GM10266 (cell line): ENCODE results near the gene FER.

Experiments used
- DNase-seq: peaks from one replicate; pipeline ENCODE4 v3.0.0; 2012; ENCODE audit errors: extremely low spot score
- TF ChIP-seq, protein P1 (sequence below): IDR thresholded peaks from 2 replicates; pipeline ENCODE4 v1.5.1; 2012; ENCODE audit warnings: mild to moderate bottlenecking, low read depth; ENCODE audit not compliant: control insufficient read depth, insufficient read depth; ENCODE audit errors: missing control alignments

Gene FER

DNA sequence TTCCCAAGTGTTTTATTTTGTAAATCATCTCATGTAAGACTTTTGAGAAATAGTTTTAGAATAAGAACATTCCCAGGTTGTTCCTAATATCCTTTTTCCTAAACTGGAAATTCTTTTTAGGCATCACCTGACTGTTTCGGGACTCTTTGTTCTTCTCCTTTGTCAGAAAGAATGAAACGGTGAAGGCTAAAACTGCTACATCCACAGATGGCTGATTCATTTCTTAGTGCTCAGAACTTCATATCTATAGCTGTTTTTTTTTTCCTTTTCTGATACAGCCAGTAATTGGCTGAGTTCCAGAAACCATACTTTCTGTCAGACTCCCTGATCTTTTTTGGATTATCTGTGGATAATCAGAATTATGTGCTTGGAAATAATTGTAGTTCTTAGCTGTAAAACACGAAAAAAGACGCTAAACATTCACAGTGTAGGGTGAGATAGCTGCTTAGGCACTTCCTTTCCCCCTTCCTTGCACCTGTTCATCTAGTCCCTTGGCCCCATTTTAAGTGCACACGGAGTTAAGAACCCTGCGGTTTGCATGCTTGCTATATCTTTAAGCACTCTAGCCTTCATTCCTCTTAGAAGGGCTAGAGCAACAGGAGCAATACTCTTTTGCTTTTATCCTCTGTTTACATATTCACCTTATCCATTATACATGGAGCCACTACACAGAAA lies 378.2 kb downstream of the FER start:
- TF ChIP-seq, protein P1, sequence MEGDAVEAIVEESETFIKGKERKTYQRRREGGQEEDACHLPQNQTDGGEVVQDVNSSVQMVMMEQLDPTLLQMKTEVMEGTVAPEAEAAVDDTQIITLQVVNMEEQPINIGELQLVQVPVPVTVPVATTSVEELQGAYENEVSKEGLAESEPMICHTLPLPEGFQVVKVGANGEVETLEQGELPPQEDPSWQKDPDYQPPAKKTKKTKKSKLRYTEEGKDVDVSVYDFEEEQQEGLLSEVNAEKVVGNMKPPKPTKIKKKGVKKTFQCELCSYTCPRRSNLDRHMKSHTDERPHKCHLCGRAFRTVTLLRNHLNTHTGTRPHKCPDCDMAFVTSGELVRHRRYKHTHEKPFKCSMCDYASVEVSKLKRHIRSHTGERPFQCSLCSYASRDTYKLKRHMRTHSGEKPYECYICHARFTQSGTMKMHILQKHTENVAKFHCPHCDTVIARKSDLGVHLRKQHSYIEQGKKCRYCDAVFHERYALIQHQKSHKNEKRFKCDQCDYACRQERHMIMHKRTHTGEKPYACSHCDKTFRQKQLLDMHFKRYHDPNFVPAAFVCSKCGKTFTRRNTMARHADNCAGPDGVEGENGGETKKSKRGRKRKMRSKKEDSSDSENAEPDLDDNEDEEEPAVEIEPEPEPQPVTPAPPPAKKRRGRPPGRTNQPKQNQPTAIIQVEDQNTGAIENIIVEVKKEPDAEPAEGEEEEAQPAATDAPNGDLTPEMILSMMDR, result no peak
- DNase-seq, result no peak

DNA sequence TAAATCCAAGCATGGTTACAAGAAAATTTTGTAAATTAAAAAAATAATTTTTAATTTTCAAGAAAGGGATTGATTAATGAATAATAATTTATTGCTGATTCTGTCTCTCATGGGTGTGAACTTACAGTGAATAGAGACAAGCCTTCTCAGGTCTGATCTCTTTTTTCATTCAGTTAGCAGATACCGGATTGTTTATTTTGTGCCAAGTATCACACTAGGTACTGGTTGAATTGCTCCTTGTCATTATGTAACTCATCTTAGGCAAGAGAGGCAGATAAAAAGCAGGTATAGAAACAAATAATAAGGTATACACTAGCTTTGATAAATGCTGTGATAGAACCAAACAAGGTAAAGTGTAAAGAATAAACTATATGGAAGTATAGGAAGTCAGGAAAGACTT lies 378.8 kb downstream of the FER start:
- no peak for DNase-seq
- TF ChIP-seq, protein P1, result no peak

DNA sequence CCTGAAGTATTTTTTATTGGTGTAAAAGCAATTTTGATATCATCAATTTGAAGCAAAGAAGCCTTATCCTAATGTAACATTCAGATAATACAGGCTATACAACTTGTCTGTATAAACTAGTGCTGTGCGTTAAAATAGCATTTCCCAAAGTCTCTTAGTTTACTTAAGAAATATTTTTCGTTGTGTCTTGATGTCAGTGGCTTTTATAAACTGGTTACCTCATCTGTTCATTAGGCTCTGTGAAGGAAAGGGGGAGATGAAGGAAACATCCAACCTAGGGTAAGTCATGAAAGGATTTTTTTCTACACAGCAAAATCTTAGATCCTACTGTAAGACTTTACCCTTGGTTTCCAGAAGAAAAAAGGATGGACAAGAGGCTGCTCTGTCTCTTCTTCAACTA lies 389.2 kb downstream of the FER start:
- TF ChIP-seq, protein P1, result no peak
- DNase-seq, result no peak

DNA sequence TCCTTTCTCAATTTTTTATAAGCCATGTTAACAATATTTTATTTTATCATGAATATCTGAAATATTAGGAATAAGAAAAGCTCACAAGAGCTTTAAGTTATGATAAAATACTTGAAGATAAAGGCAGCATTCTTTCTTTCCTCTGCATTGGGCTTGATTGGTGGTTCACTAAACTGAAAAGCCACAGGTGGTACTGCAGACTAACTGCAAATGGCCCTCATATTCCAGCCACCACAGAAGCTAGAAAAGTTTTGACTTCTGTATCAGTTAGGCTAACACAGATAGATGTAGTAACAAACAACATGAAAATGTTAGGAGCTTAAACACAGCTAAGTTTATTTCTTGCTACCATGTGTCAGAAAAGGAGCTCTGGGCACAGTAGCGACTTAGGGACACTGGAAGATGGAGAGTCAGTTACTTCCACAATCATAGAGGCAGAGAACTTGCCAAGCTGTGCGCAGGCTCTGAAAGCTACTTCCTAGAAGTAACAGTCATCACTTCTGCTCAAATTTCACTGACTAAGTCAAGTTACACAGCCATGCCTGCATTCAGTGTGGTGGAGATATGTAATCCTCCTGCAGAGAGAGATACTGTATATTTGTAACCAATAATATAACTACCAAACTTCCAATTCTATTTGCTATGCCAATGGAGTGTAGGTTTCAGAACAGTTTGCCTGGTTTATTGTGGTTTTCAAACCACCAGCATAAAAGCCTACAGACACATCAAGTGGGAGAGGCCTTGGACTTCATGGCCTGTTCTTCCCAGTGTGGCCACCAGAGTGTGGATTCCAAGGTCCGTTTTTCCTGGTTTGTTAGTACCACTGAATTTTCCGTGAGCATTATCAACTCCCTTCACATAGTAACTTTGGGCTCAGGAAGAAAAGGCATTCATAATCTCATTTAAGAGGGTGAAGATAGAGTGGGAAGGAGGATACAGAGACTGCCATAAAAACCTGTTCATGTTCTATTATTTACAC lies 393.8 kb downstream of the FER start:
- TF ChIP-seq, protein P1, result no peak
- no peak for DNase-seq

DNA sequence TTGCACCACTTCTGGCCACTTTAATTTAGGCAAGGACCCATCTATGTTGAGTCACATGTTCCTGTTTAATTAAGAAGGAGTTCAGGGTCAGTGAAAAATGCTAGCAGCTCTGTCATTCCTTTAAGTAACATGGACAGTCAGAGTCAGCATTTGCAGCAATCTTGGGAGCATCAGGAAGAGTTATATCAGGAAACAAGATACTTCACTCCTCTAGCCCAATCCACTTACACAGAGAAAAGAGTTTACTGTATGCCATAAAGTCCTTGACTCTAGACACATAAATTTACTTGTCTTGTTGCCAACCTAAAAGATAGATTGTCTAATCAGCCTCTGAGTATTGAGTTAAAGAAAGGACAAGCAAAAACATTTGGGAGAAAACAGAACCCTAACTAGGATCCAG lies 395.3 kb downstream of the FER start:
- TF ChIP-seq, protein P1, result no peak
- no peak for DNase-seq

DNA sequence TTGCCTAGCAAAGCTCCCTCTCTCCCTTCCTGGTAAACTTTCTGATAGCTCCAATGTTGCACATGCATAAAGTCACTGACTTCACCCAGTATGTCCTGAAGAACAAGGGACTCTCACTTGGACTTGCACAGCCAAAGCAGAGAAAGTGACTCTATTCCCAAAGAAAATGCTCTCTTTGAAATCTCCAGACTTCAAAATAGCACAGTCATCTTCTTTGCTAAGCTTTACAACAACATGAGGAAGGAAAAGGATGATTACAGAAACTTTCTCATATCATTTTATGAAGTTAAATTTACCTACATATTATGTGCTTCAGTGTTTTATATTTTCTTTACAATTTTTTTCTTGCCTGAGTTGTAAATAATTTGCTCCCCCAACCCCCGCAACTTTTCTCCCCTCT lies 397.4 kb downstream of the FER start:
- TF ChIP-seq, protein P1, result no peak

DNA sequence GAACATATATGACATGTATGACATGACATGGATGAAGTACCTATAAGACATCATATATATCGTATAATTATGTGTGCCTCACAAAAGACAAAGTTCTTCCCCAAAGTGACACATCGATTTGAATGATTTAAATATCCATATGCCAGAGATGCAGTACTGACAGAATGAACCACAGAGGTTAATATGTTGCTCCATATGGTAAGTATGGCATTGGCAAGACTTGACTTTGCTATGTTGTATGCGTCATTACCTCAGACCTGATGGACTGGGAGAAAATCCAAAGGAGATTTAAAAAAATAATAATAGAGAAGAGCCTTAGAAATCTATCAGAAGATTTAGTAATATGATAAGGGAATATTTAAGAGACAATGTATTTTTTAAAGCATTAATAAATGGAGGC lies 398.9 kb downstream of the FER start:
- no peak for DNase-seq
- TF ChIP-seq, protein P1, result no peak

More for the DNA sequence above, 397.4 kb downstream of the FER start:
- DNase-seq, result no peak
